Transverse colon (tissue), 4 donors: ENCODE measurements around the gene CNNM3. TPM values are rescaled to one million over a fixed set of nuclear protein-coding genes. Genes with fewer than 3 reads are reported as not detected.
"Not testable (repeated sequence)": the region's sequence is repeated elsewhere in the genome, so short reads cannot be mapped to it uniquely, and the experiment has no call there.

Experiments
- DNase-seq: peaks from one replicate; pipeline ENCODE4 v3.0.0-alpha.2; 2019
- H3K27ac ChIP-seq, 4 donors: fragments of 200-600 bp; sonication (generic); 2 replicates each; pipeline ENCODE4 v1.5.1; 2016 to 2018; ENCODE audit warnings: inconsistent platforms in 4 of 4
- H3K27me3 ChIP-seq: fragments of 200-600 bp; sonication (generic); 2 replicates; pipeline ENCODE4 v1.5.1; 2017; ENCODE audit warnings: inconsistent platforms
- H3K36me3 ChIP-seq, 4 donors: fragments of 200-600 bp; sonication (generic); 2 replicates each; pipeline ENCODE4 v1.5.1; 2017 to 2019; ENCODE audit warnings: inconsistent platforms in 4 of 4
- H3K4me1 ChIP-seq, 4 donors: fragments of 200-600 bp; sonication (generic); 2 replicates each; pipeline ENCODE4 v1.5.1; 2017 to 2020; ENCODE audit warnings: inconsistent platforms in 4 of 4
- H3K4me3 ChIP-seq, 4 donors: fragments of 200-600 bp; sonication (generic); 1 replicate in 1 of 4; 2 replicates in 3 of 4; pipeline versions ENCODE4 v1.5.1 to v1.6.1; 2017 to 2019; ENCODE audit warnings: inconsistent platforms in 4 of 4
- H3K9me3 ChIP-seq, 2 donors: fragments of 200-600 bp; sonication (generic); 2 replicates each; pipeline ENCODE4 v1.5.1; 2017 to 2019; ENCODE audit warnings: inconsistent platforms in 2 of 2
- EP300 ChIP-seq: sonication (generic); formaldehyde crosslinking; IDR thresholded peaks from one replicate; pipeline ENCODE4 v1.6.1; 2017; ENCODE audit warnings: antibody characterized with exemption, low read depth
- POLR2A ChIP-seq: fragments of 450-650 bp; IDR thresholded peaks from one replicate; pipeline ENCODE4 v1.6.1; 2016; ENCODE audit warnings: antibody characterized with exemption, mild to moderate bottlenecking, moderate library complexity
- POLR2AphosphoS5 ChIP-seq, 3 donors: sonication (generic); formaldehyde crosslinking; IDR thresholded peaks; one replicate each; pipeline ENCODE4 v1.6.1; 2016; ENCODE audit warnings: antibody characterized with exemption in 3 of 3
- WGBS, 2 donors: methylation state at CpG; one replicate each; pipeline ENCODE4 v1.1.5; 2018; ENCODE audit warnings: low coverage in 1 of 2; 5-methylcytosine and 5-hydroxymethylcytosine counted together
- in situ Hi-C, 4 donors: fragments of 200-750 bp; cut with MboI; loops; one replicate each; pipeline versions ENCODE4 v1.15.0 to v1.15.1; 2017; ENCODE audit warnings: low sequenced_read_pairs in 3 of 4, low pct_ligation_motif_present in 1 of 4, low pct_unique_long_range_greater_than_20kb in 1 of 4
- intact Hi-C: fragments of 100-400 bp; cut with DNase I; formaldehyde crosslinking; loops from one replicate; pipeline ENCODE4 v1.15.1; 2023; ENCODE audit warnings: low total_unique reads
- total RNA-seq, 4 donors: library from RNA; depleted of rRNA; stranded (reverse); fragments of >200 nt; gene quantifications; one replicate each; pipeline ENCODE4 v1.1.0, GENCODE V29; 2016
- TF ChIP-seq, protein P1 (sequence below), 5 experiments: fragments of 200-600 bp in 3 of 5; fragments of 450-650 bp in 2 of 5; sonication (generic) in 3 of 5; IDR thresholded peaks; 1 replicate in 2 of 5; 2 replicates in 3 of 5; pipeline ENCODE4 v1.5.1; 2016 to 2017; ENCODE audit warnings: antibody characterized with exemption in 5 of 5, inconsistent platforms in 3 of 5, mild to moderate bottlenecking in 2 of 5, moderate library complexity in 1 of 5

Gene CNNM3
- total RNA-seq, 4 donors from 2014 or later, result 14.2 to 54.3 (median 22.3) TPM

DNA sequence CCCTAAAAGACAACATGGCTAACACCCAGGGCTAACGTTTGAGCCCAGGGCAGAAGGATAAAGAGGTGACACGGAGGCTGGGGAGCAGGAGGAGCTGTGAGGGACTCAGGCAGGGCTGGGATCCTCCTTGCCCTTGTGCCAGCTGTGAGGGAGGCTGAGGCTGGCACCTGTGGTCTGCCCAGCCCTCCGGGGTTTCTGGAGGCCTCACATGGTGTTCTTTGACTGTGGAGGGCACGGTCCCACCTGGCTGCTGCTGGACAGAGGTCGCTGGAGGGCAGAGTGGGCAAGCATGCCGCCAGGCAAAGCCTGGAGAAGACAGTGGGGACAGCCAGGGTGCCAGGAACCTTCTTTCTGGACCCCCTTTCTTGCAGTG, 26.8 kb upstream of the CNNM3 start:
- H3K9me3 ChIP-seq, result no peaks in the 10 kb centered on the region
- intact Hi-C loops (no loop called here), in situ Hi-C loops (no loop called here)
- no peaks in the 10 kb centered on the region for H3K36me3 ChIP-seq
- peaks cover 17 to 64% (median 44%) of the 10 kb centered on the region in 4 donors for H3K4me1 ChIP-seq
- no peak for DNase-seq
- peak overlapping the region; percentile 87 to 89 (median 88) for H3K27ac ChIP-seq
- H3K27me3 ChIP-seq, result no peaks in the 10 kb centered on the region
- H3K4me3 ChIP-seq, result peak overlapping the region in 1 of 4 donors; percentile 37
- 20 to 53% methylated on average over 1 to 6 of the region's 6 CpGs for WGBS, 2 donors
- TF ChIP-seq EP300 (no peak), POLR2A (no peak), POLR2AphosphoS5 (IDR thresholded peaks at IDR 0.05) (no peak)
- TF ChIP-seq, protein P1, sequence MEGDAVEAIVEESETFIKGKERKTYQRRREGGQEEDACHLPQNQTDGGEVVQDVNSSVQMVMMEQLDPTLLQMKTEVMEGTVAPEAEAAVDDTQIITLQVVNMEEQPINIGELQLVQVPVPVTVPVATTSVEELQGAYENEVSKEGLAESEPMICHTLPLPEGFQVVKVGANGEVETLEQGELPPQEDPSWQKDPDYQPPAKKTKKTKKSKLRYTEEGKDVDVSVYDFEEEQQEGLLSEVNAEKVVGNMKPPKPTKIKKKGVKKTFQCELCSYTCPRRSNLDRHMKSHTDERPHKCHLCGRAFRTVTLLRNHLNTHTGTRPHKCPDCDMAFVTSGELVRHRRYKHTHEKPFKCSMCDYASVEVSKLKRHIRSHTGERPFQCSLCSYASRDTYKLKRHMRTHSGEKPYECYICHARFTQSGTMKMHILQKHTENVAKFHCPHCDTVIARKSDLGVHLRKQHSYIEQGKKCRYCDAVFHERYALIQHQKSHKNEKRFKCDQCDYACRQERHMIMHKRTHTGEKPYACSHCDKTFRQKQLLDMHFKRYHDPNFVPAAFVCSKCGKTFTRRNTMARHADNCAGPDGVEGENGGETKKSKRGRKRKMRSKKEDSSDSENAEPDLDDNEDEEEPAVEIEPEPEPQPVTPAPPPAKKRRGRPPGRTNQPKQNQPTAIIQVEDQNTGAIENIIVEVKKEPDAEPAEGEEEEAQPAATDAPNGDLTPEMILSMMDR (IDR thresholded peaks at IDR 0.05), result no peak

DNA sequence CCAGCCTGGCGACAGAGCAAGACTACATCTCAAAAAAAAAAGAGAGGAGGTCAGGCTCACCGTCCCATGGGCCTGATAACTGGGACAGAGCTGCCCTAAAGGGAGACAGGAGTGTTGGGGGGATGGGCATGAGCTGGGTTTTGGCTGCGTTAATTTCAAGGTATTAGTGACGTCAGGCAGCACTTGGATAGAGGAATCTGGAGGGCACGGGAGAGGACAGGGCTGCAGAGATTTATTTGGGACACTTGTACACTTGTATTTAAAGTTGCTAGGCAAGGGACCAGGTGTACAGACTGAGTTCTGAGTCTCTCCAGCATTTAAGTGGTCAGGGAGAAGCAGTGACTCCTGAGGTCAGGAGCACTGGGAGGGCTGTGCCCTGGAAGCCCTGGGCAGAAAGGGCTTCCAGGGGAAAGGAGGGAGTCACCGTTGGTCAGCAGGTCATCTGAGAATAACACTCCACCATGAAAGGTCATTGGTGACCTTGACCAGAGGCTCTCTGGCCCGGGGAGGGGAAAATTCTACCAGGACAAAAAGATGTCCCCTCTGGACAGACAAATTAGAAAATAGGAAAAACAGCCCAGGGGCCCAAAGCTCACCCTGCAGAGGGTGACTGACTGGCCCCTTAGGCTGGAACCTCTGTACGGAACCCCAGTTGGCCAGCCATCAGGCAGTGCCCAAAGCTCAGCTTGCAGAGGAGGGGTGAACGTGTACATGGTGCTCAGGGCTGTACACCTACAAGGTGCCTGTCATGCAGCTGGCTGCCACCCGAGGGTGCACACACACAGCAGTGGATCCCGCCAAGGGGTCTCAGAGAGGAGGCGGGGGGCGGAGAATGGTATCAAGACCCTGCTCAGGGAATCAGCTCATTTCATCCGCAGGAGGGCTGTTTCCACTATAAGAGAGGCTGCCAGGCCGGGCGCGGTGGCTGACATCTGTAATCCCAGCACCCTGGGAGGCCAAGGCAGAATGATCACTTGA, 23.0 kb upstream of the CNNM3 start:
- no peak for DNase-seq
- Histone ChIP-seq H3K36me3 (peaks cover 0 to 10% (median 6%) of the 10 kb centered on the region in 4 donors), H3K9me3 (no peaks in the 10 kb centered on the region), H3K27ac (no peak overlapping the region), H3K27me3 (no peaks in the 10 kb centered on the region), H3K4me3 (no peak overlapping the region), H3K4me1 (peaks cover 10 to 26% (median 14%) of the 10 kb centered on the region in 4 donors)
- in situ Hi-C loops, result no loop called here
- intact Hi-C loops, result no loop called here
- WGBS, 2 donors, result 69 to 90% methylated on average over 2 to 17 of the region's 17 CpGs
- no peak for TF ChIP-seq EP300
- TF ChIP-seq, protein P1 (IDR thresholded peaks at IDR 0.05), result no peak
- no peak for TF ChIP-seq POLR2AphosphoS5 (IDR thresholded peaks at IDR 0.05)
- TF ChIP-seq POLR2A, result no peak

GRCh38 chr2:96795076-96795475, 21.0 kb upstream of the CNNM3 start:
- Histone ChIP-seq H3K27ac (no peak overlapping the region), H3K36me3 (peaks cover 0 to 21% (median 12%) of the 10 kb centered on the region in 4 donors), H3K27me3 (no peaks in the 10 kb centered on the region), H3K4me3 (no peak overlapping the region), H3K4me1 (peaks cover 0 to 7% (median 0%) of the 10 kb centered on the region in 4 donors), H3K9me3 (no peaks in the 10 kb centered on the region)
- TF ChIP-seq, protein P1 (IDR thresholded peaks at IDR 0.05), result no peak
- TF ChIP-seq POLR2A (no peak), EP300 (no peak), POLR2AphosphoS5 (IDR thresholded peaks at IDR 0.05) (no peak)
- intact Hi-C loops (no loop called here), in situ Hi-C loops (no loop called here)
- 92% methylated on average over 6 of the region's 6 CpGs; no CpG with 5 or more reads in 1 of the 2 donors for WGBS, 2 donors
- no peak for DNase-seq

DNA sequence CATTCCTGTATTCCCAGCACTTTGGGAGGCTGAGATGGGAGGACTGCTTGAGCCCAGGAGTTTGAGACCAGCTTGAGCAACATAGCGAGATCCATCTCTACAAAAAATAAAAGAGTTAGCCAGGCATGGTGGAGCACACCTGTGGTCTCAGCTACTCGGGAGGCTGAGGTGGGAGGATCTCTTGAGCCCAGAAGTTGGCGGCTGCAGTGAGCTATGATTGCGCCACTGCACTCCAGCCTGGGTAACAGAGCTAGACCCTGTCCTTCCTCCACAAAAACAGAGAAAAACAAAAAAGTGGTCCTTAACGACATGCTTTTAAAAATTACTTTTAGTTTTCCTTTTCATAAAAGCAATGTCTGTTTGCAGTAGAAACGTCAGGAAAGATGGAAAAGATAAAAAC, 19.6 kb upstream of the CNNM3 start:
- peaks cover 0 to 21% (median 12%) of the 10 kb centered on the region in 4 donors for H3K36me3 ChIP-seq
- WGBS, 2 donors, result 87 to 92% methylated on average over 6 of the region's 6 CpGs
- H3K27me3 ChIP-seq, in situ Hi-C loops, H3K4me1 ChIP-seq, intact Hi-C loops, H3K9me3 ChIP-seq, H3K27ac ChIP-seq, H3K4me3 ChIP-seq, DNase-seq: not testable (repeated sequence)
